HepG2 (cell line): Measurements from ENCODE around the gene HEXIM1. TPM values are rescaled to one million over a fixed set of nuclear protein-coding genes. Genes with fewer than 3 reads are reported as not detected.

Experiments
- ELF3 ChIP-seq: IDR thresholded peaks from 2 replicates; pipeline ENCODE4 v1.6.1; 2016; ENCODE audit warnings: missing genetic modification reagents, missing compliant biosample characterization
- TRIM24 ChIP-seq: sonication (generic); formaldehyde crosslinking; IDR thresholded peaks from 2 replicates; pipeline ENCODE4 v1.8.0; 2022; ENCODE audit warnings: mild to moderate bottlenecking, missing genetic modification reagents
- ZSCAN30 ChIP-seq: sonication (generic); formaldehyde crosslinking; IDR thresholded peaks from 2 replicates; pipeline ENCODE4 v1.5.0; 2020; ENCODE audit warnings: mild to moderate bottlenecking, missing genetic modification reagents
- polyA plus RNA-seq, 8 experiments: library from polyadenylated mRNA; depleted of rRNA in 3 of 8; stranded (reverse) in 7 of 8; unstranded in 1 of 8; fragments of >200 nt; fragmentation: Illumina TruSeq in 4 of 8; extraction: Trizol in 4 of 8; gene quantifications; 2 replicates each; pipeline versions ENCODE4 v1.2.1 to v1.2.3, GENCODE V29; 2011 to 2016; ENCODE audit warnings: low read depth in 4 of 8, missing spikeins in 1 of 8, mixed read lengths in 1 of 8; ENCODE audit not compliant: insufficient read depth in 1 of 8
- total RNA-seq, 5 experiments: library from RNA; depleted of rRNA; stranded (reverse); fragments of >200 nt; fragmentation: Illumina TruSeq; extraction: Trizol; gene quantifications; 2 replicates each; pipeline ENCODE4 v1.2.3, GENCODE V29; 2016; ENCODE audit warnings: low read depth in 1 of 5
- TF ChIP-seq, protein P1 (sequence below): sonication (generic); formaldehyde crosslinking; IDR thresholded peaks from one replicate; pipeline ENCODE4 v1.5.1; 2020; ENCODE audit warnings: mild to moderate bottlenecking, missing genetic modification reagents; ENCODE audit errors: not compliant biosample characterization
- TF ChIP-seq, protein P2 (sequence below): sonication (generic); formaldehyde crosslinking; IDR thresholded peaks from 2 replicates; pipeline ENCODE4 v1.4.0; 2020; ENCODE audit warnings: missing genetic modification reagents, mild to moderate bottlenecking, borderline replicate concordance
- TF ChIP-seq, protein P3 (sequence below): IDR thresholded peaks from 2 replicates; pipeline ENCODE4 v1.6.1; 2016; ENCODE audit warnings: control low read depth
- TF ChIP-seq, protein P4 (sequence below): sonication (generic); formaldehyde crosslinking; IDR thresholded peaks from 2 replicates; pipeline ENCODE4 v1.4.0; 2020; ENCODE audit warnings: low read depth, mild to moderate bottlenecking, missing genetic modification reagents
- TF ChIP-seq, protein P5 (sequence below): IDR thresholded peaks from 2 replicates; pipeline ENCODE4 v1.6.1; 2016; ENCODE audit warnings: missing biosample characterization, missing genetic modification reagents, low read depth
- TF ChIP-seq, protein P6 (sequence below): sonication (generic); formaldehyde crosslinking; IDR thresholded peaks from 2 replicates; pipeline ENCODE4 v1.5.0; 2020; ENCODE audit warnings: mild to moderate bottlenecking, missing genetic modification reagents, borderline replicate concordance

The HEXIM1 gene
- total and polyA plus RNA-seq, 2 of the 13 experiments (the other 11 are each of a cell fraction or from before 2014, with no cell fraction given): 10.5 to 16.6 TPM

DNA sequence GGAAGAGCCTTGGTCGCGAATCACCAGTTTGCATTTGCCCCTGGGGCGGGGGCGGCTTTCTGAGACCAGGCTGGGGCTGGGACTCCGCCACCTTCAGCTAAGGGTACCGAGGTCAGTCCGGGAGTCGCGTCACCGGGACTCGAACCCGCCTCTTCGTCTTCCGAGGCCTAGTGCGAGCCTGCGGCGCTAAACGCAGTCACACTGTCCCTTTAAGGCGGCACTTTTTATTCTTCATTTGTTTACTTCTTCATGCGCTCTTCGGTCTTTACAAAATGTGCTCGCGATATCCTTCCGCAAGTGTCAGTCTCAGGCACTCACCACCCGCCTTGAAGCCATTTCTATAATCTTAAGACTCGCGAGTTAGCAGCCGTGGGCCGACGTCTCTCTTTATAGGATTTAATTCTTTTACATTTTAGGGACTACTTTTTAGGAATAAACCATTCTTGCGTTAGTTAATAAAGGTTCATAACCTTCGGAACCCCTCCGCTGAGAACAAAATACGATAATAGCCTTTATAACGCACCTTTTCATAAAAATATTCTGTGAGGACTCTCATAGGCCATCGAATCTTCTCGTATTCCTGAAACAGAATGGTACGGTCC is 593 bp upstream of the HEXIM1 start (continued):
- TF ChIP-seq, protein P1, sequence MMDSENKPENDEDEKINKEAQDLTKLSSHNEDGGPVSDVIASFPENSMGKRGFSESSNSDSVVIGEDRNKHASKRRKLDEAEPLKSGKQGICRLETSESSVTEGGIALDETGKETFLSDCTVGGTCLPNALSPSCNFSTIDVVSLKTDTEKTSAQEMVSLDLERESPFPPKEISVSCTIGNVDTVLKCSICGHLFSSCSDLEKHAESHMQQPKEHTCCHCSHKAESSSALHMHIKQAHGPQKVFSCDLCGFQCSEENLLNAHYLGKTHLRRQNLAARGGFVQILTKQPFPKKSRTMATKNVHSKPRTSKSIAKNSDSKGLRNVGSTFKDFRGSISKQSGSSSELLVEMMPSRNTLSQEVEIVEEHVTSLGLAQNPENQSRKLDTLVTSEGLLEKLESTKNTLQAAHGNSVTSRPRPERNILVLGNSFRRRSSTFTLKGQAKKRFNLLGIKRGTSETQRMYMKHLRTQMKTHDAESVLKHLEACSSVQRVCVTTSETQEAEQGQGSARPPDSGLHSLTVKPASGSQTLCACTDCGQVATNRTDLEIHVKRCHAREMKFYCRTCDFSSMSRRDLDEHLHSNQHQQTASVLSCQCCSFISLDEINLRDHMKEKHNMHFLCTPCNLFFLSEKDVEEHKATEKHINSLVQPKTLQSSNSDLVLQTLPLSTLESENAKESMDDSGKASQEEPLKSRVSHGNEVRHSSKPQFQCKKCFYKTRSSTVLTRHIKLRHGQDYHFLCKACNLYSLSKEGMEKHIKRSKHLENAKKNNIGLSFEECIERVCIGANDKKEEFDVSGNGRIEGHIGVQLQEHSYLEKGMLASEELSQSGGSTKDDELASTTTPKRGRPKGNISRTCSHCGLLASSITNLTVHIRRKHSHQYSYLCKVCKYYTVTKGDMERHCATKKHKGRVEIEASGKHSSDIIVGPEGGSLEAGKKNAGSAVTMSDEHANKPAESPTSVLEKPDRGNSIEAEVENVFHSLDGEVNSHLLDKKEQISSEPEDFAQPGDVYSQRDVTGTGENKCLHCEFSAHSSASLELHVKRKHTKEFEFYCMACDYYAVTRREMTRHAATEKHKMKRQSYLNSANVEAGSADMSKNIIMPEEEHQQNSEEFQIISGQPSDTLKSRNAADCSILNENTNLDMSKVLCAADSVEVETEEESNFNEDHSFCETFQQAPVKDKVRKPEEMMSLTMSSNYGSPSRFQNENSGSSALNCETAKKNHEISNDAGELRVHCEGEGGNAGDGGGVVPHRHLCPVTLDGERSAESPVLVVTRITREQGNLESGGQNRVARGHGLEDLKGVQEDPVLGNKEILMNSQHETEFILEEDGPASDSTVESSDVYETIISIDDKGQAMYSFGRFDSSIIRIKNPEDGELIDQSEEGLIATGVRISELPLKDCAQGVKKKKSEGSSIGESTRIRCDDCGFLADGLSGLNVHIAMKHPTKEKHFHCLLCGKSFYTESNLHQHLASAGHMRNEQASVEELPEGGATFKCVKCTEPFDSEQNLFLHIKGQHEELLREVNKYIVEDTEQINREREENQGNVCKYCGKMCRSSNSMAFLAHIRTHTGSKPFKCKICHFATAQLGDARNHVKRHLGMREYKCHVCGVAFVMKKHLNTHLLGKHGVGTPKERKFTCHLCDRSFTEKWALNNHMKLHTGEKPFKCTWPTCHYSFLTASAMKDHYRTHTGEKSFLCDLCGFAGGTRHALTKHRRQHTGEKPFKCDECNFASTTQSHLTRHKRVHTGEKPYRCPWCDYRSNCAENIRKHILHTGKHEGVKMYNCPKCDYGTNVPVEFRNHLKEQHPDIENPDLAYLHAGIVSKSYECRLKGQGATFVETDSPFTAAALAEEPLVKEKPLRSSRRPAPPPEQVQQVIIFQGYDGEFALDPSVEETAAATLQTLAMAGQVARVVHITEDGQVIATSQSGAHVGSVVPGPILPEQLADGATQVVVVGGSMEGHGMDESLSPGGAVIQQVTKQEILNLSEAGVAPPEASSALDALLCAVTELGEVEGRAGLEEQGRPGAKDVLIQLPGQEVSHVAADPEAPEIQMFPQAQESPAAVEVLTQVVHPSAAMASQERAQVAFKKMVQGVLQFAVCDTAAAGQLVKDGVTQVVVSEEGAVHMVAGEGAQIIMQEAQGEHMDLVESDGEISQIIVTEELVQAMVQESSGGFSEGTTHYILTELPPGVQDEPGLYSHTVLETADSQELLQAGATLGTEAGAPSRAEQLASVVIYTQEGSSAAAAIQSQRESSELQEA (CRISPR knock-in tag): no peak
- TF ChIP-seq, protein P2, sequence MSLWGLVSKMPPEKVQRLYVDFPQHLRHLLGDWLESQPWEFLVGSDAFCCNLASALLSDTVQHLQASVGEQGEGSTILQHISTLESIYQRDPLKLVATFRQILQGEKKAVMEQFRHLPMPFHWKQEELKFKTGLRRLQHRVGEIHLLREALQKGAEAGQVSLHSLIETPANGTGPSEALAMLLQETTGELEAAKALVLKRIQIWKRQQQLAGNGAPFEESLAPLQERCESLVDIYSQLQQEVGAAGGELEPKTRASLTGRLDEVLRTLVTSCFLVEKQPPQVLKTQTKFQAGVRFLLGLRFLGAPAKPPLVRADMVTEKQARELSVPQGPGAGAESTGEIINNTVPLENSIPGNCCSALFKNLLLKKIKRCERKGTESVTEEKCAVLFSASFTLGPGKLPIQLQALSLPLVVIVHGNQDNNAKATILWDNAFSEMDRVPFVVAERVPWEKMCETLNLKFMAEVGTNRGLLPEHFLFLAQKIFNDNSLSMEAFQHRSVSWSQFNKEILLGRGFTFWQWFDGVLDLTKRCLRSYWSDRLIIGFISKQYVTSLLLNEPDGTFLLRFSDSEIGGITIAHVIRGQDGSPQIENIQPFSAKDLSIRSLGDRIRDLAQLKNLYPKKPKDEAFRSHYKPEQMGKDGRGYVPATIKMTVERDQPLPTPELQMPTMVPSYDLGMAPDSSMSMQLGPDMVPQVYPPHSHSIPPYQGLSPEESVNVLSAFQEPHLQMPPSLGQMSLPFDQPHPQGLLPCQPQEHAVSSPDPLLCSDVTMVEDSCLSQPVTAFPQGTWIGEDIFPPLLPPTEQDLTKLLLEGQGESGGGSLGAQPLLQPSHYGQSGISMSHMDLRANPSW (CRISPR knock-in tag): no peak
- TF ChIP-seq ELF3 (CRISPR knock-in tag): peak; percentile 22; the same call in 1 of the 2 replicates
- peak; percentile 73; the same call in 1 of the 2 replicates for TF ChIP-seq ZSCAN30 (CRISPR knock-in tag)
- no peak for TF ChIP-seq TRIM24 (CRISPR knock-in tag)
- TF ChIP-seq, protein P3, sequence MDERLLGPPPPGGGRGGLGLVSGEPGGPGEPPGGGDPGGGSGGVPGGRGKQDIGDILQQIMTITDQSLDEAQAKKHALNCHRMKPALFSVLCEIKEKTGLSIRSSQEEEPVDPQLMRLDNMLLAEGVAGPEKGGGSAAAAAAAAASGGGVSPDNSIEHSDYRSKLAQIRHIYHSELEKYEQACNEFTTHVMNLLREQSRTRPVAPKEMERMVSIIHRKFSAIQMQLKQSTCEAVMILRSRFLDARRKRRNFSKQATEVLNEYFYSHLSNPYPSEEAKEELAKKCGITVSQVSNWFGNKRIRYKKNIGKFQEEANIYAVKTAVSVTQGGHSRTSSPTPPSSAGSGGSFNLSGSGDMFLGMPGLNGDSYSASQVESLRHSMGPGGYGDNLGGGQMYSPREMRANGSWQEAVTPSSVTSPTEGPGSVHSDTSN (CRISPR knock-in tag): no peak
- TF ChIP-seq, protein P4, sequence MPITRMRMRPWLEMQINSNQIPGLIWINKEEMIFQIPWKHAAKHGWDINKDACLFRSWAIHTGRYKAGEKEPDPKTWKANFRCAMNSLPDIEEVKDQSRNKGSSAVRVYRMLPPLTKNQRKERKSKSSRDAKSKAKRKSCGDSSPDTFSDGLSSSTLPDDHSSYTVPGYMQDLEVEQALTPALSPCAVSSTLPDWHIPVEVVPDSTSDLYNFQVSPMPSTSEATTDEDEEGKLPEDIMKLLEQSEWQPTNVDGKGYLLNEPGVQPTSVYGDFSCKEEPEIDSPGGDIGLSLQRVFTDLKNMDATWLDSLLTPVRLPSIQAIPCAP (CRISPR knock-in tag): no peak
- TF ChIP-seq, protein P5, sequence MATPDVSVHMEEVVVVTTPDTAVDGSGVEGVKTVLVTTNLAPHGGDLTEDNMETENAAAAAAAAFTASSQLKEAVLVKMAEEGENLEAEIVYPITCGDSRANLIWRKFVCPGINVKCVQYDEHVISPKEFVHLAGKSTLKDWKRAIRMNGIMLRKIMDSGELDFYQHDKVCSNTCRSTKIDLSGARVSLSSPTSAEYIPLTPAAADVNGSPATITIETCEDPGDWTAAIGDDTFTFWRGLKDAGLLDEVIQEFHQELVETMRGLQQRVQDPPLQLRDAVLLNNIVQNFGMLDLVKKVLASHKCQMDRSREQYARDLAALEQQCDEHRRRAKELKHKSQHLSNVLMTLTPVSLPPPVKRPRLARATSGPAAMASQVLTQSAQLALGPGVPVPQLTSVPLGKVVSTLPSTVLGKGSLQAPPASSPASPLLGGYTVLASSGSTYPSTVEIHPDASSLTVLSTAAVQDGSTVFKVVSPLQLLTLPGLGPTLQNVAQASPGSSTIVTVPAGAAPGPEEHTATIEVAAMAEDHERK (CRISPR knock-in tag): no peak
- TF ChIP-seq, protein P6, sequence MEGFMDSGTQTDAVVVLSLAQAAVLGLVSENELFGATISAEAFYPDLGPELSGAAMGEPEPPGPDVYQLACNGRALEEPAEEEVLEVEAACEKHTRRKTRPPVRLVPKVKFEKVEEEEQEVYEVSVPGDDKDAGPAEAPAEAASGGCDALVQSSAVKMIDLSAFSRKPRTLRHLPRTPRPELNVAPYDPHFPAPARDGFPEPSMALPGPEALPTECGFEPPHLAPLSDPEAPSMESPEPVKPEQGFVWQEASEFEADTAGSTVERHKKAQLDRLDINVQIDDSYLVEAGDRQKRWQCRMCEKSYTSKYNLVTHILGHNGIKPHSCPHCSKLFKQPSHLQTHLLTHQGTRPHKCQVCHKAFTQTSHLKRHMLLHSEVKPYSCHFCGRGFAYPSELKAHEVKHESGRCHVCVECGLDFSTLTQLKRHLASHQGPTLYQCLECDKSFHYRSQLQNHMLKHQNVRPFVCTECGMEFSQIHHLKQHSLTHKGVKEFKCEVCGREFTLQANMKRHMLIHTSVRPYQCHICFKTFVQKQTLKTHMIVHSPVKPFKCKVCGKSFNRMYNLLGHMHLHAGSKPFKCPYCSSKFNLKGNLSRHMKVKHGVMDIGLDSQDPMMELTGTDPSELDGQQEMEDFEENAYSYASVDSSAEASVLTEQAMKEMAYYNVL (CRISPR knock-in tag): no peak
